Measurements from ENCODE around the gene TSSK1B.
"Not testable (repeated sequence)": the region's sequence is repeated elsewhere in the genome, so short reads cannot be mapped to it uniquely, and the experiment has no call there.

TSSK1B gene

GRCh38 chr5:113434889-113435288 is at the start of gene TSSK1B:
Gene TSSK1B, minus strand, starts transcription at chr5:113434989. Its CDS starts 150 bp downstream, at chr5:113434839.
- no peak for DNase-seq

- no peak for DNase-seq
Observed at GRCh38 chr5:113480243-113480642, 45.5 kb upstream of the TSSK1B start.

- no peak for DNase-seq
Observed at GRCh38 chr5:113478691-113479090, 43.9 kb upstream of the TSSK1B start.

GRCh38 chr5:113474100-113474728 is 39.4 kb upstream of the TSSK1B start:
- DNase-seq, result no peak

- DNase-seq, result no peak
Observed at GRCh38 chr5:113463032-113463431, 28.2 kb upstream of the TSSK1B start.

- not testable (repeated sequence) for DNase-seq
Observed at GRCh38 chr5:113457106-113457505, 22.3 kb upstream of the TSSK1B start.

GRCh38 chr5:113452941-113453340 is 18.2 kb upstream of the TSSK1B start:
- DNase-seq, result no peak

GRCh38 chr5:113451797-113452196 is 17.0 kb upstream of the TSSK1B start:
- no peak for DNase-seq

GRCh38 chr5:113450929-113451328 is 16.1 kb upstream of the TSSK1B start:
- no peak for DNase-seq

- peak; percentile 2 for DNase-seq
Observed at GRCh38 chr5:113450462-113450861, 15.7 kb upstream of the TSSK1B start.

- DNase-seq, result no peak
Observed at GRCh38 chr5:113448252-113448651, 13.5 kb upstream of the TSSK1B start.

GRCh38 chr5:113447498-113448050 is 12.8 kb upstream of the TSSK1B start:
- DNase-seq, result peak; percentile 7

GRCh38 chr5:113446358-113446927 is 11.7 kb upstream of the TSSK1B start:
- no peak for DNase-seq

GRCh38 chr5:113437111-113437510 is 2.3 kb upstream of the TSSK1B start:
- no peak for DNase-seq

GRCh38 chr5:113435575-113435974 is 786 bp upstream of the TSSK1B start:
- no peak for DNase-seq

- no peak for DNase-seq
Observed at GRCh38 chr5:113433862-113434612, 752 bp downstream of the TSSK1B start.

GRCh38 chr5:113433071-113433470 is 1.7 kb downstream of the TSSK1B start:
- no peak for DNase-seq

- no peak for DNase-seq
Observed at GRCh38 chr5:113427871-113428574, 6.8 kb downstream of the TSSK1B start.

GRCh38 chr5:113425909-113426308 is 8.9 kb downstream of the TSSK1B start:
- no peak for DNase-seq

GRCh38 chr5:113421693-113422092 is 13.1 kb downstream of the TSSK1B start:
- DNase-seq, result no peak

- no peak for DNase-seq
Observed at GRCh38 chr5:113405530-113405929, 29.3 kb downstream of the TSSK1B start.

- DNase-seq, result no peak
Observed at GRCh38 chr5:113404269-113404668, 30.5 kb downstream of the TSSK1B start.

- not testable (repeated sequence) for DNase-seq
Observed at GRCh38 chr5:113397986-113398385, 36.8 kb downstream of the TSSK1B start.

Data from fibroblast of skin of right quadriceps (primary cell).